HEK293 (cell line): ENCODE results near the gene AMBRA1.

Experiments
- GFI1B ChIP-seq: fragments of 450-650 bp; formaldehyde crosslinking; IDR thresholded peaks from 2 replicates; pipeline ENCODE4 v1.5.1; 2016; ENCODE audit warnings: missing biosample characterization, missing genetic modification characterization
- HIC1 ChIP-seq: fragments of 450-650 bp; formaldehyde crosslinking; IDR thresholded peaks from 2 replicates; pipeline ENCODE4 v1.5.1; 2016; ENCODE audit warnings: missing biosample characterization, missing genetic modification characterization
- HOXA7 ChIP-seq: sonication (generic); formaldehyde crosslinking; IDR thresholded peaks from 2 replicates; pipeline ENCODE4 v1.8.1; 2022; ENCODE audit warnings: missing genetic modification reagents, borderline replicate concordance
- SETDB1 ChIP-seq: IDR thresholded peaks from one replicate; pipeline ENCODE4 v1.6.1; 2017; ENCODE audit warnings: mild to moderate bottlenecking, low read length, moderate library complexity, mixed read lengths; ENCODE audit not compliant: insufficient read length
- TRIM28 ChIP-seq: IDR thresholded peaks from 2 replicates; pipeline ENCODE4 v1.6.1; 2011; ENCODE audit warnings: low read length, control low read depth, borderline replicate concordance
- YY2 ChIP-seq: fragments of 450-650 bp; formaldehyde crosslinking; IDR thresholded peaks from 2 replicates; pipeline ENCODE4 v1.5.1; 2016; ENCODE audit warnings: missing biosample characterization, missing genetic modification characterization
- ZBTB8A ChIP-seq: fragments of 450-650 bp; formaldehyde crosslinking; IDR thresholded peaks from 2 replicates; pipeline ENCODE4 v1.5.1; 2016; ENCODE audit warnings: missing biosample characterization, missing genetic modification characterization
- ZFP41 ChIP-seq: fragments of 450-650 bp; formaldehyde crosslinking; IDR thresholded peaks from 2 replicates; pipeline ENCODE4 v1.5.1; 2016; ENCODE audit warnings: missing biosample characterization, missing genetic modification characterization, borderline replicate concordance
- ZNF121 ChIP-seq: fragments of 450-650 bp; formaldehyde crosslinking; IDR thresholded peaks from 2 replicates; pipeline ENCODE4 v1.5.1; 2016; ENCODE audit warnings: missing biosample characterization, missing genetic modification characterization
- ZNF138 ChIP-seq: fragments of 450-650 bp; formaldehyde crosslinking; IDR thresholded peaks from 2 replicates; pipeline ENCODE4 v1.5.1; 2016; ENCODE audit warnings: missing biosample characterization, missing genetic modification characterization, borderline replicate concordance
- ZNF155 ChIP-seq: fragments of 450-650 bp; formaldehyde crosslinking; IDR thresholded peaks from 2 replicates; pipeline ENCODE4 v1.5.1; 2016; ENCODE audit warnings: missing biosample characterization, missing genetic modification characterization
- ZNF23 ChIP-seq: fragments of 450-650 bp; formaldehyde crosslinking; IDR thresholded peaks from 2 replicates; pipeline ENCODE4 v1.5.1; 2016; ENCODE audit warnings: missing biosample characterization, missing genetic modification characterization, borderline replicate concordance
- ZNF274 ChIP-seq, 2 experiments: fragments of 200-500 bp in 1 of 2; fragments of 450-650 bp in 1 of 2; sonication (Bioruptor generic) in 1 of 2; formaldehyde crosslinking in 1 of 2; IDR thresholded peaks; 2 replicates each; pipeline versions ENCODE4 v1.5.1 to v1.6.1; 2014 to 2016; ENCODE audit warnings: borderline replicate concordance in 1 of 2, inconsistent platforms in 1 of 2, low read length in 1 of 2, missing biosample characterization in 1 of 2, missing genetic modification characterization in 1 of 2
- ZNF324 ChIP-seq: fragments of 450-650 bp; formaldehyde crosslinking; IDR thresholded peaks from 2 replicates; pipeline ENCODE4 v1.5.1; 2016; ENCODE audit warnings: missing biosample characterization, missing genetic modification characterization
- ZNF335 ChIP-seq: fragments of 450-650 bp; formaldehyde crosslinking; conservative IDR thresholded peaks from 2 replicates; pipeline ENCODE4 v1.5.1; 2016; ENCODE audit warnings: missing biosample characterization, missing genetic modification characterization
- ZNF362 ChIP-seq: fragments of 450-650 bp; formaldehyde crosslinking; IDR thresholded peaks from 2 replicates; pipeline ENCODE4 v1.5.1; 2016; ENCODE audit warnings: missing biosample characterization, missing genetic modification characterization
- ZNF366 ChIP-seq: fragments of 450-650 bp; formaldehyde crosslinking; conservative IDR thresholded peaks from 2 replicates; pipeline ENCODE4 v1.5.1; 2016; ENCODE audit warnings: missing biosample characterization, missing genetic modification characterization
- ZNF37A ChIP-seq: fragments of 450-650 bp; IDR thresholded peaks from 2 replicates; pipeline ENCODE4 v1.5.1; 2018; ENCODE audit warnings: missing biosample characterization, missing genetic modification characterization
- ZNF521 ChIP-seq: fragments of 450-650 bp; formaldehyde crosslinking; IDR thresholded peaks from 2 replicates; pipeline ENCODE4 v1.5.1; 2017; ENCODE audit warnings: missing biosample characterization, mild to moderate bottlenecking, missing genetic modification characterization
- ZNF555 ChIP-seq: fragments of 450-650 bp; formaldehyde crosslinking; conservative IDR thresholded peaks from 2 replicates; pipeline ENCODE4 v1.5.1; 2017; ENCODE audit warnings: missing biosample characterization, mild to moderate bottlenecking, missing genetic modification characterization, inconsistent platforms
- ZNF600 ChIP-seq: fragments of 450-650 bp; formaldehyde crosslinking; IDR thresholded peaks from 2 replicates; pipeline ENCODE4 v1.5.1; 2016; ENCODE audit warnings: missing biosample characterization, missing genetic modification characterization
- ZNF629 ChIP-seq: fragments of 450-650 bp; formaldehyde crosslinking; IDR thresholded peaks from 2 replicates; pipeline ENCODE4 v1.5.1; 2017; ENCODE audit warnings: missing biosample characterization, missing genetic modification characterization
- ZNF664 ChIP-seq: fragments of 450-650 bp; formaldehyde crosslinking; IDR thresholded peaks from 2 replicates; pipeline ENCODE4 v1.5.1; 2016; ENCODE audit warnings: missing biosample characterization, missing genetic modification characterization
- ZNF76 ChIP-seq: fragments of 450-650 bp; formaldehyde crosslinking; IDR thresholded peaks from 2 replicates; pipeline ENCODE4; 2016; ENCODE audit warnings: low read depth, missing biosample characterization, missing genetic modification characterization, borderline replicate concordance
- TF ChIP-seq, protein P1 (sequence below): fragments of 450-650 bp; formaldehyde crosslinking; optimal IDR thresholded peaks from 2 replicates; pipeline ENCODE3; 2016; ENCODE audit warnings: missing biosample characterization, mild to moderate bottlenecking, missing genetic modification characterization
- TF ChIP-seq, protein P2 (sequence below): fragments of 450-650 bp; formaldehyde crosslinking; IDR thresholded peaks from 2 replicates; pipeline ENCODE4 v1.5.1; 2016; ENCODE audit warnings: missing biosample characterization, missing genetic modification characterization
- TF ChIP-seq, protein P3 (sequence below): fragments of 450-650 bp; formaldehyde crosslinking; IDR thresholded peaks from 2 replicates; pipeline ENCODE4 v1.5.0; 2017; ENCODE audit warnings: missing biosample characterization, missing genetic modification characterization, borderline replicate concordance
- TF ChIP-seq, protein P4 (sequence below): fragments of 450-650 bp; formaldehyde crosslinking; IDR thresholded peaks from 2 replicates; pipeline ENCODE4 v1.5.1; 2016; ENCODE audit warnings: missing biosample characterization, missing genetic modification characterization

Gene AMBRA1

DNA sequence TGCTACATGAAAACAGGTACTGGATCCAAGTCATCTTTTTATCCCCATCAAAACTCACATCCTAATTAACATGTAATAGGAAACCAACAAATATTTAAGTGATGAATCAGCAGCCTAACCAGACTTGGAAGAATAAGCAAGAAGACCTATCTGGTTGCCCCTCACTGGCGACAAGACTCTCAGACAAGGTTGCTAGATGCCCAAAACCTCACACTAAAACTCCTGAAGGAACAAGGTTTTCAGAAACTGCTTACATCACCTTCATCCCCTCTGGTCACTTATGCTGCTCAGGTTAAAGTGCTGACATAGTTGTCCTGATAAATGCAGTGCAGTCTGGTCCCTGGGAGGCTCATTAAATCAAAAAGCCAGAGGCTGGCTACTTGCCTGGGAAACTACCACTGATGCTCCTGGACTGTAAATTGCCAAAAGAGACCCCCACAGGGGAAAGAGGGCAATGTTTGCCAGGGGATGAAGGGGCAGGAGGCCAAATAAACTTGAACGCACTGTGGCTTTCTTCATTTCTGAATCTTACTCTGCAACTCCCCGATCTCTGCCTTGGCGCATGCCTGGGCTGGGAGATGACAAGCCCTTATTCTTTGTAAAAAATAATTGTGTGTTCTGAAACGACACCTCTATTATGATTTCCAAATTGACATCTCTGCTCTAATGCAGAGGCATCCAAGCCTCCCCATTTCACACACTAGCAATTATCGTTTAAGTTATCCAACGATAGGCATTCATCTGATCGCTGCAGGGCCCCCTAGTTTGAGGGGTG lies 72.7 kb downstream of the AMBRA1 start (continued):
- TF ChIP-seq, protein P1, sequence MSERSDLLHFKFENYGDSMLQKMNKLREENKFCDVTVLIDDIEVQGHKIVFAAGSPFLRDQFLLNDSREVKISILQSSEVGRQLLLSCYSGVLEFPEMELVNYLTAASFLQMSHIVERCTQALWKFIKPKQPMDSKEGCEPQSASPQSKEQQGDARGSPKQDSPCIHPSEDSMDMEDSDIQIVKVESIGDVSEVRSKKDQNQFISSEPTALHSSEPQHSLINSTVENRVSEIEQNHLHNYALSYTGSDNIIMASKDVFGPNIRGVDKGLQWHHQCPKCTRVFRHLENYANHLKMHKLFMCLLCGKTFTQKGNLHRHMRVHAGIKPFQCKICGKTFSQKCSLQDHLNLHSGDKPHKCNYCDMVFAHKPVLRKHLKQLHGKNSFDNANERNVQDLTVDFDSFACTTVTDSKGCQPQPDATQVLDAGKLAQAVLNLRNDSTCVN (tag by site-specific recombination), result no peak
- TF ChIP-seq, protein P2, sequence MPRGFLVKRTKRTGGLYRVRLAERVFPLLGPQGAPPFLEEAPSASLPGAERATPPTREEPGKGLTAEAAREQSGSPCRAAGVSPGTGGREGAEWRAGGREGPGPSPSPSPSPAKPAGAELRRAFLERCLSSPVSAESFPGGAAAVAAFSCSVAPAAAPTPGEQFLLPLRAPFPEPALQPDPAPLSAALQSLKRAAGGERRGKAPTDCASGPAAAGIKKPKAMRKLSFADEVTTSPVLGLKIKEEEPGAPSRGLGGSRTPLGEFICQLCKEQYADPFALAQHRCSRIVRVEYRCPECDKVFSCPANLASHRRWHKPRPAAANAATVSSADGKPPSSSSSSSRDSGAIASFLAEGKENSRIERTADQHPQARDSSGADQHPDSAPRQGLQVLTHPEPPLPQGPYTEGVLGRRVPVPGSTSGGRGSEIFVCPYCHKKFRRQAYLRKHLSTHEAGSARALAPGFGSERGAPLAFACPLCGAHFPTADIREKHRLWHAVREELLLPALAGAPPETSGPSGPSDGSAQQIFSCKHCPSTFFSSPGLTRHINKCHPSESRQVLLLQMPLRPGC (tag by site-specific recombination), result no peak
- TF ChIP-seq ZNF664 (tag by site-specific recombination) (no peak), ZNF366 (tag by site-specific recombination) (peak; percentile 55), SETDB1 (peak; percentile 57), ZNF629 (tag by site-specific recombination) (no peak), ZNF23 (tag by site-specific recombination) (no peak), ZNF121 (tag by site-specific recombination) (no peak), ZNF274 (IDR thresholded peaks at IDR 0.05; ENCODE audit: low read length) (no peak), ZNF274 (tag by site-specific recombination; IDR thresholded peaks at IDR 0.05; ENCODE audit: borderline replicate concordance) (no peak), ZNF138 (tag by site-specific recombination) (no peak), TRIM28 (0 out of 2 replicates have a peak, but pooled peaks have one; percentile 23), ZNF362 (tag by site-specific recombination) (no peak), ZBTB8A (tag by site-specific recombination) (no peak), ZNF76 (no peak), YY2 (no peak), ZNF521 (no peak), ZFP41 (tag by site-specific recombination) (no peak), ZNF155 (no peak), ZNF37A (tag by site-specific recombination) (no peak), ZNF335 (tag by site-specific recombination) (no peak), GFI1B (tag by site-specific recombination) (no peak), HOXA7 (CRISPR knock-in tag) (no peak), ZNF324 (tag by site-specific recombination) (no peak), ZNF555 (tag by site-specific recombination) (no peak), HIC1 (tag by site-specific recombination) (peak; percentile 71), ZNF600 (no peak)
- TF ChIP-seq, protein P3, sequence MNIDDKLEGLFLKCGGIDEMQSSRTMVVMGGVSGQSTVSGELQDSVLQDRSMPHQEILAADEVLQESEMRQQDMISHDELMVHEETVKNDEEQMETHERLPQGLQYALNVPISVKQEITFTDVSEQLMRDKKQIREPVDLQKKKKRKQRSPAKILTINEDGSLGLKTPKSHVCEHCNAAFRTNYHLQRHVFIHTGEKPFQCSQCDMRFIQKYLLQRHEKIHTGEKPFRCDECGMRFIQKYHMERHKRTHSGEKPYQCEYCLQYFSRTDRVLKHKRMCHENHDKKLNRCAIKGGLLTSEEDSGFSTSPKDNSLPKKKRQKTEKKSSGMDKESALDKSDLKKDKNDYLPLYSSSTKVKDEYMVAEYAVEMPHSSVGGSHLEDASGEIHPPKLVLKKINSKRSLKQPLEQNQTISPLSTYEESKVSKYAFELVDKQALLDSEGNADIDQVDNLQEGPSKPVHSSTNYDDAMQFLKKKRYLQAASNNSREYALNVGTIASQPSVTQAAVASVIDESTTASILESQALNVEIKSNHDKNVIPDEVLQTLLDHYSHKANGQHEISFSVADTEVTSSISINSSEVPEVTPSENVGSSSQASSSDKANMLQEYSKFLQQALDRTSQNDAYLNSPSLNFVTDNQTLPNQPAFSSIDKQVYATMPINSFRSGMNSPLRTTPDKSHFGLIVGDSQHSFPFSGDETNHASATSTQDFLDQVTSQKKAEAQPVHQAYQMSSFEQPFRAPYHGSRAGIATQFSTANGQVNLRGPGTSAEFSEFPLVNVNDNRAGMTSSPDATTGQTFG (tag by site-specific recombination), result no peak
- TF ChIP-seq, protein P4, sequence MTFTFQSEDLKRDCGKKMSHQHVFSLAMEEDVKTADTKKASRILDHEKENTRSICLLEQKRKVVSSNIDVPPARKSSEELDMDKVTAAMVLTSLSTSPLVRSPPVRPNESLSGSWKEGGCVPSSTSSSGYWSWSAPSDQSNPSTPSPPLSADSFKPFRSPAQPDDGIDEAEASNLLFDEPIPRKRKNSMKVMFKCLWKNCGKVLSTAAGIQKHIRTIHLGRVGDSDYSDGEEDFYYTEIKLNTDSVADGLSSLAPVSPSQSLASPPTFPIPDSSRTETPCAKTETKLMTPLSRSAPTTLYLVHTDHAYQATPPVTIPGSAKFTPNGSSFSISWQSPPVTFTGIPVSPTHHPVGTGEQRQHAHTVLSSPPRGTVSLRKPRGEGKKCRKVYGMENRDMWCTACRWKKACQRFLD (tag by site-specific recombination), result no peak
